ENCODE data around the gene LRSAM1.

LRSAM1 gene

GRCh38 chr9:127407492-127407843 lies 43.8 kb upstream of the LRSAM1 start:
- TF ChIP-seq CTCF (conservative IDR thresholded peaks at IDR 0.05) = no peak
- peak overlapping the region; percentile 98 for H3K27ac ChIP-seq

GRCh38 chr9:127411122-127411521 lies 40.2 kb upstream of the LRSAM1 start:
- H3K27ac ChIP-seq = no peak overlapping the region
- TF ChIP-seq CTCF (conservative IDR thresholded peaks at IDR 0.05) = no peak

- TF ChIP-seq CTCF (conservative IDR thresholded peaks at IDR 0.05) = no peak
- no peak overlapping the region for H3K27ac ChIP-seq
Measured at GRCh38 chr9:127415141-127415540, 36.2 kb upstream of the LRSAM1 start.

- TF ChIP-seq CTCF (conservative IDR thresholded peaks at IDR 0.05) = no peak
- no peak overlapping the region for H3K27ac ChIP-seq
Measured at GRCh38 chr9:127415657-127416056, 35.7 kb upstream of the LRSAM1 start.

- no peak for TF ChIP-seq CTCF (conservative IDR thresholded peaks at IDR 0.05)
- no peak overlapping the region for H3K27ac ChIP-seq
Measured at GRCh38 chr9:127417131-127418036, 33.9 kb upstream of the LRSAM1 start.

- TF ChIP-seq CTCF (conservative IDR thresholded peaks at IDR 0.05) = peak; percentile 5; the same call in 1 of the 2 replicates
- no peak overlapping the region for H3K27ac ChIP-seq
Measured at GRCh38 chr9:127418037-127418471, 33.3 kb upstream of the LRSAM1 start.

- no peak for TF ChIP-seq CTCF (conservative IDR thresholded peaks at IDR 0.05)
Measured at GRCh38 chr9:127419348-127419747, 32.0 kb upstream of the LRSAM1 start.

More at GRCh38 chr9:127419348-127419747, 32.0 kb upstream of the LRSAM1 start:
- H3K27ac ChIP-seq = no peak overlapping the region
